SK-N-MC (cell line): ENCODE measurements around the gene LYG1.

Experiments used
- EZH2 ChIP-seq: fragments of 200-600 bp; sonication (generic); IDR thresholded peaks from one replicate; pipeline ENCODE4 v1.6.1; 2017; ENCODE audit warnings: antibody characterized with exemption
- FOXP2 ChIP-seq: optimal IDR thresholded peaks from 2 replicates; pipeline ENCODE3; 2011; ENCODE audit warnings: mild to moderate bottlenecking, moderate library complexity; ENCODE audit not compliant: insufficient read depth; ENCODE audit errors: extremely low read length, control extremely low read depth
- POLR2AphosphoS5 ChIP-seq: IDR thresholded peaks from 2 replicates; pipeline ENCODE4 v1.6.1; 2012; ENCODE audit warnings: mild to moderate bottlenecking, low read depth, low read length, borderline replicate concordance

DNA sequence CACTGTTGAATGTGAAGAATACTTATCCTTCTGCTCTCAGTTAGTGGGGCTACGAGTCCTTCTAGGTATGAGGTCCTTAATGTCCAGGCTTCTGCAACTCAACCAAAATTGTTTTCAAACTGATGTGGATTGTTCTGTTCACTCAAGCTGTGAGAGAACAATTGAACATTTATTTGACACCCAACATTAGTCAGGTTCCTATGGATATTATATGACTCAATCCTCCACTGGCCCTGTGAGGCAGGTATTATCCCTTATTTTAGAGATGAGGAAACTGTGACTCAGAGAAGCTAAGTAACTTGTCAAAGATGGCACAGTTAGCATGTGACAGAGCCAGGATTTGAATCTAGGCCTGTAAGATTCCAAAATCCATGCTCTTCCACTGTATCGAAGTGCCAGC is 44.3 kb downstream of the LYG1 start:
- TF ChIP-seq POLR2AphosphoS5 = no peak
- no peak for TF ChIP-seq EZH2
- no peak for TF ChIP-seq FOXP2
